H1 (cell line): ENCODE data around the gene GPX4. TPM values are rescaled to one million over a fixed set of nuclear protein-coding genes. Genes with fewer than 3 reads are reported as not detected.

Experiments used
- ATF2 ChIP-seq: IDR thresholded peaks from 2 replicates; pipeline ENCODE4 v1.6.1; 2012; ENCODE audit warnings: low read length, inconsistent platforms
- BACH1 ChIP-seq: IDR thresholded peaks from 2 replicates; pipeline ENCODE4 v1.6.1; 2012; ENCODE audit warnings: low read length, improper control_type of control experiment
- CHD2 ChIP-seq: IDR thresholded peaks from 2 replicates; pipeline ENCODE4 v1.6.1; 2012; ENCODE audit warnings: low read length, improper control_type of control experiment
- CHD7 ChIP-seq: fragments of 300-600 bp; sonication (generic); IDR thresholded peaks from 2 replicates; pipeline ENCODE4 v1.7.1; 2012; ENCODE audit warnings: low read length, moderate library complexity, mild to moderate bottlenecking, inconsistent platforms; ENCODE audit not compliant: insufficient replicate concordance
- E2F6 ChIP-seq: IDR thresholded peaks from 2 replicates; pipeline ENCODE4 v1.6.1; 2012; ENCODE audit warnings: inconsistent platforms
- GABPA ChIP-seq: IDR thresholded peaks from 2 replicates; pipeline ENCODE4 v1.6.1; 2011; ENCODE audit warnings: mild to moderate bottlenecking, low read length, moderate library complexity, borderline replicate concordance; ENCODE audit not compliant: insufficient read depth
- TAF7 ChIP-seq: optimal IDR thresholded peaks from 2 replicates; pipeline ENCODE3; 2011; ENCODE audit warnings: low read depth, mild to moderate bottlenecking, inconsistent platforms, low read length, moderate library complexity, borderline replicate concordance
- TEAD4 ChIP-seq: IDR thresholded peaks from 2 replicates; pipeline ENCODE4 v1.6.1; 2012; ENCODE audit warnings: low read depth, low read length, inconsistent platforms, mixed read lengths
- YY1 ChIP-seq: IDR thresholded peaks from 2 replicates; pipeline ENCODE4 v1.6.1; 2011; ENCODE audit warnings: low read depth, mild to moderate bottlenecking, low read length
- ZNF274 ChIP-seq: IDR thresholded peaks from 2 replicates; pipeline ENCODE4 v1.7.0; 2012; ENCODE audit warnings: low read length, borderline replicate concordance; ENCODE audit errors: extremely low read depth
- polyA plus RNA-seq, 7 experiments: library from polyadenylated mRNA; depleted of rRNA in 3 of 7; stranded (reverse) in 5 of 7; unstranded in 2 of 7; fragments of >200 nt in 5 of 7; fragments of 200-250 nt in 2 of 7; gene quantifications; 1 replicate in 5 of 7; 2 replicates in 1 of 7; 4 replicates in 1 of 7; pipeline versions ENCODE4 v1.2.1 to v1.2.3, GENCODE V29; 2011 to 2013; ENCODE audit warnings: missing spikeins in 2 of 7, mixed read lengths in 2 of 7
- total RNA-seq: library from RNA; stranded (reverse); fragmentation: NEBNext Ultra II Directional; extraction: Animal tissue kit (Norgen Biotek cat#: 25700); gene quantifications from 2 replicates; pipeline ENCODE4 v1.2.1, GENCODE V29; 2021

GPX4 gene
- total and polyA plus RNA-seq, 2 of the 8 experiments (the other 6 are each of a cell fraction or from before 2014, with no cell fraction given), result 342 to 693 TPM

GRCh38 chr19:1101337-1101698 lies 2.5 kb upstream of the GPX4 start (continued):
- TF ChIP-seq CHD7 (no peak), ATF2 (no peak), CHD2 (no peak), YY1 (no peak), BACH1 (no peak), ZNF274 (no peak), TAF7 (no peak), TEAD4 (no peak), E2F6 (no peak), GABPA (no peak)
